ENCODE measurements around the gene ARX. TPM values are rescaled to one million over a fixed set of nuclear protein-coding genes. Genes with fewer than 3 reads are reported as not detected.

ARX gene
- total RNA-seq, 2 donors from 2014 or later = 0.09 TPM; not detected in 1

- no peaks in the 10 kb centered on the region for H3K9me3 ChIP-seq (ENCODE audit: control insufficient read depth, low read length)
- 5% methylated on average over 59 of the region's 59 CpGs; no CpG with 5 or more reads in 1 of the 2 experiments for WGBS, 2 experiments (ENCODE audit: insufficient coverage in 1 of 2, insufficient read length in 1 of 2)
- H3K36me3 ChIP-seq (ENCODE audit: control insufficient read depth, insufficient read depth, low read length) = no peaks in the 10 kb centered on the region
- Mint-ChIP-seq H3K4me3 (peak overlapping the region; percentile 47), H3K36me3 (ENCODE audit: low read depth) (no peaks in the 10 kb centered on the region), H3K9me3 (no peaks in the 10 kb centered on the region), H3K4me1 (peaks cover 27% of the 10 kb centered on the region), H3K27me3 (ENCODE audit: insufficient read depth) (peaks cover 95% of the 10 kb centered on the region), H3K27ac (no peak overlapping the region)
- TF ChIP-seq CTCF (conservative IDR thresholded peaks at IDR 0.05) = no peak
- DNase-seq = peak; percentile 81
- H3K27me3 ChIP-seq (ENCODE audit: control insufficient read depth, insufficient read depth, low read length, poor library complexity, severe bottlenecking) = peaks cover 98% of the 10 kb centered on the region
- H3K9ac ChIP-seq (ENCODE audit: extremely low read depth, low read length, poor library complexity, severe bottlenecking) = no peak overlapping the region
- H3K4me1 ChIP-seq (ENCODE audit: control insufficient read depth, insufficient read depth, low read length) = no peaks in the 10 kb centered on the region
- no peak overlapping the region for H3K27ac ChIP-seq (ENCODE audit: low read depth, low read length)
- H3K4me3 ChIP-seq (ENCODE audit: low read length) = peak overlapping the region; percentile 29
These were observed 11.2 kb downstream of the ARX start for GRCh38 chrX:25004485-25005032.

- Histone ChIP-seq H3K27me3 (ENCODE audit: control insufficient read depth, insufficient read depth, low read length, poor library complexity, severe bottlenecking) (peaks cover 98% of the 10 kb centered on the region), H3K4me1 (ENCODE audit: control insufficient read depth, insufficient read depth, low read length) (no peaks in the 10 kb centered on the region), H3K4me3 (ENCODE audit: low read length) (no peak overlapping the region), H3K27ac (ENCODE audit: low read depth, low read length) (no peak overlapping the region), H3K36me3 (ENCODE audit: control insufficient read depth, insufficient read depth, low read length) (no peaks in the 10 kb centered on the region), H3K9ac (ENCODE audit: extremely low read depth, low read length, poor library complexity, severe bottlenecking) (no peak overlapping the region), H3K9me3 (ENCODE audit: control insufficient read depth, low read length) (no peaks in the 10 kb centered on the region)
- peaks cover 95% of the 10 kb centered on the region for H3K27me3 Mint-ChIP-seq (ENCODE audit: insufficient read depth)
- peak overlapping the region; percentile 47 for H3K4me3 Mint-ChIP-seq
- peaks cover 33% of the 10 kb centered on the region for H3K4me1 Mint-ChIP-seq
- DNase-seq = no peak
- no peaks in the 10 kb centered on the region for H3K9me3 Mint-ChIP-seq
- H3K27ac Mint-ChIP-seq = no peak overlapping the region
- WGBS, 2 experiments (ENCODE audit: insufficient coverage in 1 of 2, insufficient read length in 1 of 2) = 4% methylated on average over 10 of the region's 10 CpGs; no CpG with 5 or more reads in 1 of the 2 experiments
- TF ChIP-seq CTCF (conservative IDR thresholded peaks at IDR 0.05) = no peak
- no peaks in the 10 kb centered on the region for H3K36me3 Mint-ChIP-seq (ENCODE audit: low read depth)
These were observed 11.7 kb downstream of the ARX start for GRCh38 chrX:25004040-25004439.

- peak; percentile 87 for DNase-seq
- Mint-ChIP-seq H3K4me3 (peak overlapping the region; percentile 63), H3K9me3 (no peaks in the 10 kb centered on the region), H3K27ac (peak overlapping the region; percentile 52), H3K4me1 (peaks cover 35% of the 10 kb centered on the region), H3K36me3 (ENCODE audit: low read depth) (peaks cover under 1% of the 10 kb centered on the region), H3K27me3 (ENCODE audit: insufficient read depth) (peaks cover 95% of the 10 kb centered on the region)
- Histone ChIP-seq H3K36me3 (ENCODE audit: control insufficient read depth, insufficient read depth, low read length) (no peaks in the 10 kb centered on the region), H3K9ac (ENCODE audit: extremely low read depth, low read length, poor library complexity, severe bottlenecking) (peak overlapping the region; percentile 67), H3K4me3 (ENCODE audit: low read length) (peak overlapping the region; percentile 78), H3K27ac (ENCODE audit: low read depth, low read length) (no peak overlapping the region), H3K9me3 (ENCODE audit: control insufficient read depth, low read length) (no peaks in the 10 kb centered on the region), H3K27me3 (ENCODE audit: control insufficient read depth, insufficient read depth, low read length, poor library complexity, severe bottlenecking) (peaks cover 97% of the 10 kb centered on the region), H3K4me1 (ENCODE audit: control insufficient read depth, insufficient read depth, low read length) (no peaks in the 10 kb centered on the region)
- TF ChIP-seq CTCF (conservative IDR thresholded peaks at IDR 0.05) = no peak
- 1% methylated on average over 35 of the region's 40 CpGs; no CpG with 5 or more reads in 1 of the 2 experiments for WGBS, 2 experiments (ENCODE audit: insufficient coverage in 1 of 2, insufficient read length in 1 of 2)
These were observed 12.5 kb downstream of the ARX start for GRCh38 chrX:25003066-25003849.

Data from endodermal cell (in vitro differentiated cells).